Measurements from ENCODE around the gene MAP2K3. TPM values are rescaled to one million over a fixed set of nuclear protein-coding genes. Genes with fewer than 3 reads are reported as not detected.

The MAP2K3 gene
- total RNA-seq, result 42.2 TPM

- intact Hi-C loops (cut with DNase I), result no loop called here
- ATAC-seq, result peak; percentile 91
- DNase-seq (ENCODE audit: low spot score), result peak; percentile 99
These were observed at the start of gene MAP2K3 for GRCh38 chr17:21284319-21285163. TSS of gene MAP2K3 (plus strand) at chr17:21284711. CDS start at chr17:21284921, 210 bp downstream.

DNA sequence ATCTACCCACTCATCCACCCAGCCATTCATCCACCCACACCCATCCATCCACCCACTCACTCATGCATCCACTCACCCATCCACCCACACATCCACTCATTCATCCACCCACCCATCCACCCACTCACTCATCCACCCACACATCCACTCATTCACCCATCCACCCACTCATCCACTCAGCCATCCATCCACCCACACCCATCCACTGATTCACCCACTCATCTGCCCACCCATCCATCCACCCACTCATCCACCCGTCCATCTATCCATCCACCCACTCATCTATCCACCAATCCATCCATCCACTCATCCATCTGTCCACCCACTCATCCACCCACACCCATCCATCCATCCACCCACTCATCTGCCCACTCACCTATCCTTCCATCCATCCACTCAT, 48.6 kb upstream of the MAP2K3 start:
- no peak for ATAC-seq

DNA sequence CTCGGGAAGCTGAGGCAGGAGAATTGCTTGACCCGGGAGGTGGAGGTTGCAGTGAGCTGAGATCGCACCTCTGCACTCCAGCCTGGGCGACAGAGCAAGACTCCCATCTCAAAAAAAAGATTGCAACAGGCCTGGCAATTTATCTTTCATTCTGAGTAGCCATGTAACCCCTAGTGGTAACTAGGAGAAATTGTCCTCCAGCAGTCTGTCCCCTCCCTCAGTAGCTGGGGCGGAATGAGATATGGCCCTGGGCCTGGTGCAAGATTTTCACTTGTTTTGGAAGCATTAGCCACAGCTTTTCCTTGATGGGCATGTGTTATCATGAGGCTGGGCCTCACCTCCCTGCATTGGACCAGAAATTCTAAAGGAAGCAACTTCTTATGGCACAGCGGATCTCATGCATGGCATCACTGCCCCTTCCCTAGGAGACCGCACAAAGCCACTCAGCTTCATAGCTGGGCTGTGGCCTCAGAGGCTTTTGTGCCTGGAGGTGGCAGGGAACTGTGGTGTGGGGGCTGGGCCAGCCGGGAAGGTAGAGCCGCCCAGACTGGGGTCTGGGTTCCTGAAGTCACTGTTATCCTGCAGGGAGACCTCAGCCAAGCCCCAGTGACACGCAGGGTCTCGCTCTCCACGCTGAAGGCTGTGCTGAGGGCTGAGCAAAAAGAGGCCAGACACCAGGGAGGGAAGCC, 44.7 kb upstream of the MAP2K3 start:
- peak; percentile 51 for ATAC-seq
- no peak for DNase-seq (ENCODE audit: low spot score)
- intact Hi-C loops (cut with DNase I), result no loop called here

More for the DNA sequence above, 48.6 kb upstream of the MAP2K3 start:
- DNase-seq (ENCODE audit: low spot score), result no peak
- intact Hi-C loops (cut with DNase I), result no loop called here

GRCh38 chr17:21240369-21241055, 44.0 kb upstream of the MAP2K3 start:
- ATAC-seq (no peak), DNase-seq (ENCODE audit: low spot score) (no peak)
- intact Hi-C loops (cut with DNase I), result no loop called here

GRCh38 chr17:21241564-21241963, 42.9 kb upstream of the MAP2K3 start:
- DNase-seq (ENCODE audit: low spot score) (no peak), ATAC-seq (no peak)
- intact Hi-C loops (cut with DNase I), result no loop called here

- intact Hi-C loops (cut with DNase I), result no loop called here
- DNase-seq (ENCODE audit: low spot score) (no peak), ATAC-seq (peak; percentile 9)
These were observed 42.3 kb upstream of the MAP2K3 start for GRCh38 chr17:21242026-21242697.

DNA sequence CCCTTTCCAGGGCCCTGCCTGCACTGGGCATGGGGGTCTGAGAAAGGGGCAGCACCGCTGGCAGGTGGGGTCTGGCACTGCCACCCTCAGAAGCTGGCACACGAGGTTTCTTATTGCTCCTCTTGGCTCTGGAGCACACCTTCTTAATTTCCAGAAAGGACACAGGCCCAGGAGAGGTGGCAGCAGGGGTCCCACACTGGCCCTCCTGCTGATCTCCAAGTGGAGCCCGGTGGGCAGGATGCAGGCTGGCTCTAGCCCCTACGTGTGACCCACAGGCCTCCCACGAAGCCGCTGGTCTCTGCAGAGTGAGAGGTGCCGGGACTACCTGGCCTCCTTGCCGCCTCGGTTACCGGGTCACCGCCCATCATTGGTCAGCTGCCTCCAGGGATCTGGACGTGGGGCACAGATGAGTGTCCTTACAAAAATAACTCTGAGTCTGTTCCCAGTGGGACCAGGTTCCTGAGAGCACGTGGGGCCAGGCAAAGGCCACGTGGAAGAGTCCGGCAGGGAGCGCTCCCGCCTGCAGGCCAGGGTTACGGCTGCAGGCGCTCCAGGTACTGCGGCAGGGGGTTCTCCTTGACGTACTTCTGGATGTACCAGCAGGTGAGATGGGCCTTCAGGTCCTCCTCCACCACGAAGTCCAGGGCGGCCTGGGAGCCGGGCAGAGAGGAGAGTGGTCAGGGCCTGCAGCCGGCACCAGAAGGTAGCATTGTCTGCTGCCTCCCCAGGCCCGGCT, 41.6 kb upstream of the MAP2K3 start:
- ATAC-seq, result no peak
- DNase-seq (ENCODE audit: low spot score), result no peak
- intact Hi-C loops (cut with DNase I), result no loop called here

DNA sequence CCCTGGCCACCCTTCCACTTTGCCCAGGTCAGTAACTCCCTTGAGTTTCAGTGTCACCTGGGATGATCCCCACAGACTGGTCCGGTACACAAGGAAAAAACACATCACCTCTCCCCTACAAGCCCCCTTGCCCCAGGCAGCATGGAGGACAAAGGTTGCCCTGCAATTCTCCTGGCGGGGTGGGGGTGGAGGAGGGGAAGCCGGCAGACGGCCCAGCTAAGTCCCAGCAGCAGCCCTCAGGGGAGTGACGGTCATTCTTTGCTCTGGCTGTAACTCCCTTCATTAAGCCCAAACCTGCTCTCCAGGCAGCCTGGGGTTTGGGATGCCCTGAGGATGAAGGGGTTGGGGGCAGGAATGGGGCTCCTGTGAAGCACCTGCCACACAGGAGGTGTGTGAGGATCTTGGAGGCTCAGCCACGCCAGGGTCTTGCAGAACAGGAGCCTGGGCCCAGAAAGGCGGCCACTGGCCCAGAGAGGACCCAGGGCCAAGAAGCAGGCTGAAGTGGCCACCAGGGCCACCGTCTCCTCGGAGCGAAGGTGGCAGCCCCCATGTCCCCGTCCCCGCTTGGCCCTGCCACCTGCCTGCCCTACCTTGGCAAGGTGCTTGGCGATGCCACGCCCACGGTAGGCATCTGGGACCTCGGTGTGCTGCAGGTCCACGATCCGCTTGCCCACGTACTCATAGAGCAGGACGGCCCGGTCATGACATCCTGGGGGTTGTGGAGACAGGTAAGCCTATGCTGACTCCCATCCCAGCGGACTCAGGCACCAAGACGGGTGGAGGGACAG, 40.8 kb upstream of the MAP2K3 start:
- ATAC-seq (no peak), DNase-seq (ENCODE audit: low spot score) (no peak)
- intact Hi-C loops (cut with DNase I), result no loop called here

- intact Hi-C loops (cut with DNase I), result no loop called here
- ATAC-seq, result no peak
- DNase-seq (ENCODE audit: low spot score), result no peak
These were observed 38.8 kb upstream of the MAP2K3 start for GRCh38 chr17:21245639-21246084.

- ATAC-seq, result no peak
- DNase-seq (ENCODE audit: low spot score), result no peak
- intact Hi-C loops (cut with DNase I), result no loop called here
These were observed 37.8 kb upstream of the MAP2K3 start for GRCh38 chr17:21246698-21247097.

- DNase-seq (ENCODE audit: low spot score), result no peak
- no peak for ATAC-seq
- intact Hi-C loops (cut with DNase I), result no loop called here
These were observed 36.8 kb upstream of the MAP2K3 start for GRCh38 chr17:21247552-21248258.

- intact Hi-C loops (cut with DNase I), result no loop called here
- ATAC-seq (no peak), DNase-seq (ENCODE audit: low spot score) (no peak)
These were observed 36.0 kb upstream of the MAP2K3 start for GRCh38 chr17:21248500-21248899.

- DNase-seq (ENCODE audit: low spot score) (no peak), ATAC-seq (no peak)
- intact Hi-C loops (cut with DNase I), result no loop called here
These were observed 35.3 kb upstream of the MAP2K3 start for GRCh38 chr17:21249086-21249795.

- DNase-seq (ENCODE audit: low spot score) (no peak), ATAC-seq (no peak)
- intact Hi-C loops (cut with DNase I), result no loop called here
These were observed 34.4 kb upstream of the MAP2K3 start for GRCh38 chr17:21249920-21250703.

GRCh38 chr17:21250854-21251253, 33.7 kb upstream of the MAP2K3 start:
- intact Hi-C loops (cut with DNase I), result no loop called here
- DNase-seq (ENCODE audit: low spot score) (no peak), ATAC-seq (no peak)

Data from sciatic nerve (tissue), 2 donors.